ENCODE results near the gene AHI1.

GRCh38 chr6:135334169-135334568 lies 163.4 kb downstream of the AHI1 start:
- TF ChIP-seq CTCF (IDR thresholded peaks at IDR 0.05) (no peak), POLR2A (IDR thresholded peaks at IDR 0.05) (no peak), EP300 (IDR thresholded peaks at IDR 0.05) (no peak)

Measured in tibial nerve (tissue), 4 donors.